Astrocyte of the spinal cord (primary cell): ENCODE data around the gene TMCC2.

Source experiments
- DNase-seq: peaks from one replicate; pipeline ENCODE4 v3.0.0; 2011; ENCODE audit warnings: low read depth, low spot score
- H3K4me3 ChIP-seq: 2 replicates; pipeline ENCODE4 v1.5.1; 2011; ENCODE audit warnings: low read depth, mild to moderate bottlenecking, low read length, moderate library complexity
- CTCF ChIP-seq: IDR thresholded peaks from 2 replicates; pipeline ENCODE4 v1.5.1; 2012; ENCODE audit warnings: low read depth, mild to moderate bottlenecking, low read length, inconsistent platforms
- in situ Hi-C: cut with HindIII; loops from 2 replicates; pipeline ENCODE4 v1.10.0; 2017; ENCODE audit warnings: low sequenced_read_pairs

Gene TMCC2

GRCh38 chr1:205269711-205270110 is 42.0 kb downstream of the TMCC2 start:
- no peak for DNase-seq
- in situ Hi-C loops: no loop called here
- TF ChIP-seq CTCF: no peak
- no peak overlapping the region for H3K4me3 ChIP-seq

- in situ Hi-C loops: no loop called here
- DNase-seq: no peak
- TF ChIP-seq CTCF: no peak
- no peak overlapping the region for H3K4me3 ChIP-seq
Measured at GRCh38 chr1:205270271-205270670, 42.5 kb downstream of the TMCC2 start.

GRCh38 chr1:205270764-205271163 is 43.0 kb downstream of the TMCC2 start:
- in situ Hi-C loops: no loop called here
- H3K4me3 ChIP-seq: no peak overlapping the region
- TF ChIP-seq CTCF: no peak
- DNase-seq: no peak

- TF ChIP-seq CTCF: peak; percentile 31
- DNase-seq: no peak
- H3K4me3 ChIP-seq: no peak overlapping the region
- in situ Hi-C loops: no loop called here
Measured at GRCh38 chr1:205271277-205271676, 43.5 kb downstream of the TMCC2 start.

- in situ Hi-C loops: no loop called here
- no peak overlapping the region for H3K4me3 ChIP-seq
- TF ChIP-seq CTCF: no peak
- DNase-seq: no peak
Measured at GRCh38 chr1:205271745-205272144, 44.0 kb downstream of the TMCC2 start.

GRCh38 chr1:205272536-205272935 is 44.8 kb downstream of the TMCC2 start:
- DNase-seq: no peak
- no peak for TF ChIP-seq CTCF
- H3K4me3 ChIP-seq: no peak overlapping the region
- in situ Hi-C loops: no loop called here

- in situ Hi-C loops: no loop called here
- peak; percentile 67 for DNase-seq
- peak; percentile 98 for TF ChIP-seq CTCF
- H3K4me3 ChIP-seq: no peak overlapping the region
Measured at GRCh38 chr1:205273551-205273982, 45.8 kb downstream of the TMCC2 start.
